Body of pancreas (tissue), 4 donors: ENCODE measurements around the gene SH3PXD2B.

Experiments
- CTCF ChIP-seq, 7 experiments: fragments of 450-650 bp in 4 of 7; fragments of 200-600 bp in 3 of 7; sonication (generic) in 3 of 7; IDR thresholded peaks; one replicate each; pipeline ENCODE4 v1.5.1; 2016 to 2019; ENCODE audit warnings: antibody characterized with exemption in 7 of 7
- POLR2A ChIP-seq, 3 donors: fragments of 450-650 bp; IDR thresholded peaks; one replicate each; pipeline ENCODE4 v1.6.1; 2016; ENCODE audit warnings: antibody characterized with exemption in 3 of 3, mild to moderate bottlenecking in 2 of 3

- TF ChIP-seq CTCF (IDR thresholded peaks at IDR 0.05), result no peak
- TF ChIP-seq POLR2A (IDR thresholded peaks at IDR 0.05), result no peak
These were observed 38.7 kb upstream of the SH3PXD2B start for GRCh38 chr5:172493002-172493401.
